Islet of Langerhans (tissue), 1 donor: ENCODE data around the gene RABEP2.
A peak's percentile ranks its signal among the peaks of the same experiment; 100 is the strongest.
"Not testable (repeated sequence)": the region's sequence is repeated elsewhere in the genome, so short reads cannot be mapped to it uniquely, and the experiment has no call there.

Experiments
- FAIRE-seq: peaks from one replicate; lab custom pipeline; 2011; peaks lifted over from hg19 to GRCh38; lab: Jason Lieb, UNC

Gene RABEP2

GRCh38 chr16:28924762-28925385, at the start of gene RABEP2:
Gene RABEP2, minus strand, starts transcription at chr16:28925238. Its CDS starts 75 bp downstream, at chr16:28925163.
- FAIRE-seq = no peak

DNA sequence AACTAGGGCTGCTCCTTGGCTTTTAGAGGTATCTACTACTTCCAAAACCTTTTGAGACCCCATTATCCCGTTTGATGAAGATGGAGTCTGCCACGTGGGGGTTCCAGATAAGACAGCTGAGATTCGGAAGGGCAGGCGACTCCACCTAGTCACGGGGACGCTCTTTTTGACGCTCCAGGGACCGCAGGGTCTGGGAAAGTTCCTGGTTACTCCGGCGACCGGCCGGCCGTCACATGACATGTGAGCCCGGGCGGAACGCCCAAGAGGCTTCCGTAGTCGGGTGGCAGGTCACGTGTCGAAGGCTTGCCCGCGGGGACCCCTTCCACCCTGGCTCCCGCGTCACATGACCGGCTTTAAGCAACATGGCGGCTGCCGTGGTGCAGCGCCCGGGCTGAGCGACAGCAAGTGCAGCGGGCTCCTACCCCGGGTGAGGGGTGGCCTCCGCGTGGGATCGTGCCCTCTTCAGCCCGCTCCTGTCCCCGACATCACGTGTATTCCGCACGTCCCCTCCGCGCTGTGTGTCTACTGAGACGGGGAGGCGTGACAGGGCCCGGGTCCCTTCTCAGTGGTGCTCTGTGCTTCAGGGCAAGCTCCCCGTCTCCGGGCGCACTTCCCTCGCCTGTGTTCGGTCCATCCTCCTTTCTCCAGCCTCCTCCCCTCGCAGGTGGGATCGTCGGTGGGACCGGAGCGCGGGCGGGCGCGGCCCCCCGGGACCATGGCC, 49.6 kb upstream of the RABEP2 start, which contains the start of gene SPNS1:
Gene SPNS1, plus strand, starts transcription at position 342 of the 721 bp plus-strand sequence. Its CDS starts 374 bp downstream, at position 716.
- FAIRE-seq = peak; percentile 9

DNA sequence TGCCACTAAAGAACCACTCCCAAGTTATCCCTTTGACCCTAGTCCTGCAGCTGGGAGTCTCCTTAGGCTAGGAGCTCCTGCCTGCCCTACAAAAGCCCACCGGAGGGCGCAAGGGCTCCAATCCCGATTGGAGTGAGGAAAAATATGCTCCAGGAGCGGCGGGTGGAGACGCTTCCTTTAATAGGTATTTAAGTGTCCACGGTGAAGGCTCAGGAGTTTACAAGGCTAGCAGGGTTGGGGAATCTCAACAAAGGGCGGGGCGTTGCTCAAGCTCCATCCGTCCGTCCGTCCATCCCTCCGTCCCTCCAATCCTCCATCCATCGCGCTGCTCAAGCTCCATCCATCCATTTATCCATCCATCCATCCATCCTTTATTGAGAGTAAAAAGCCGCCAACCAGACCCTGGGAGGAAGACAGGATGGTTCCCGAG, 49.0 kb upstream of the RABEP2 start:
- FAIRE-seq = no peak

GRCh38 chr16:28969696-28970095, 44.7 kb upstream of the RABEP2 start:
- FAIRE-seq = not testable (repeated sequence)

DNA sequence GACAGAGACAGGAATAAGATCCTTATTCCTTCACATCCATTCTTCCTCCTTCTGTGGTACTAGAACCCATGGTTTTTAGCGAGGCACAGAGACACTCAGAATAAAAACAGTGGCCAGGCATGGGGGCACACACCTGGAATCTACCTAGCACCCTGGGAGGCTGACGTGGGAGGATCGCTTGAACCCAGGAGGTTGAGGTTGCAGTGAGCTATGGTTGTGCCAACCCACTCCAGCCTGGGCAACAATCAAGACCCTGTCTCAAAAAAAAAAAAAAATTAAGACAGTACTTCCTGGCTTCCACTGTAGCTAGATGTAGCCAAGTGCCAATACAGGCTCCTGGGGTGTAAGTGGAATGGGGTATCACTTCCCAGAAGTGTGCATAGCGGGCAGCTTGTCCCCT, 42.1 kb upstream of the RABEP2 start:
- no peak for FAIRE-seq

GRCh38 chr16:28964496-28964895, 39.5 kb upstream of the RABEP2 start:
- FAIRE-seq = no peak

- no peak for FAIRE-seq
Observed at GRCh38 chr16:28964072-28964471, 39.0 kb upstream of the RABEP2 start.

DNA sequence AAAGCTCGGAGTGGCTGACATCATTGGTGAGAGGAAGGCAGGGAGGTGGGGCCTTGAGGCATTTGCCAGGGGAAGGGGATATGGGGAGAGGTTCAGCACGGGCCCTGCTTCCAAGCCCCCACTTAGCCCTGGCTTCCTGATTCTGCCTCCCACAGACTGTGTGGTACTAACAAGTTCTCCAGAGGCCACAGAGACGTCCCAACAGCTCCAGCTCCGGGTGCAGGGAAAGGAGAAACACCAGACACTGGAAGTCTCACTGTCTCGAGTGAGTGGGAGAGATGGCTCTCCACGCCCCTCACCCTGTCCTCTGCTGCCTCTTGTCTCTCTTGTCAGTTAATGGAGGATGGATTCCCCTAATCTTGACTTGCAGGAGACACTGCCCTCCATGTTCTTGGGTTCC, 33.8 kb upstream of the RABEP2 start:
- FAIRE-seq = no peak

DNA sequence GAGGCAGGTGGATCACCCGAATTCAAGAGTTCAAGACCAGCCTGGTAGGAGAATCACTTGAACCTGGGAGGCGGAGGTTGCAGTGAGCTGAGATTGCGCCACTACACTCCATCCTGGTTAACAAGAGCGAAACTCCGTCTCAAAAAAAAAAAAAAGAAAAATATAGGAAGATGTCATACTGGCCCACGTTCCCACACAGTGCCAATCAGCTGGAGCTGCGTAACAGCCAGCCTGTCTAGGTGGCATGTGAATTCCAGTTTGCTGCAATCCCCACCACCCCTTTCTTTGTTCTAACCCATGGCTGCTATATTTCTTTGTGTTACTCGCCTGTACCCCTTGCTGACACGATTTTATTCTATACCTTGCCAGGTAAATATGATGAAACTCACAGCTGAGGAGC, 33.2 kb upstream of the RABEP2 start:
- no peak for FAIRE-seq

DNA sequence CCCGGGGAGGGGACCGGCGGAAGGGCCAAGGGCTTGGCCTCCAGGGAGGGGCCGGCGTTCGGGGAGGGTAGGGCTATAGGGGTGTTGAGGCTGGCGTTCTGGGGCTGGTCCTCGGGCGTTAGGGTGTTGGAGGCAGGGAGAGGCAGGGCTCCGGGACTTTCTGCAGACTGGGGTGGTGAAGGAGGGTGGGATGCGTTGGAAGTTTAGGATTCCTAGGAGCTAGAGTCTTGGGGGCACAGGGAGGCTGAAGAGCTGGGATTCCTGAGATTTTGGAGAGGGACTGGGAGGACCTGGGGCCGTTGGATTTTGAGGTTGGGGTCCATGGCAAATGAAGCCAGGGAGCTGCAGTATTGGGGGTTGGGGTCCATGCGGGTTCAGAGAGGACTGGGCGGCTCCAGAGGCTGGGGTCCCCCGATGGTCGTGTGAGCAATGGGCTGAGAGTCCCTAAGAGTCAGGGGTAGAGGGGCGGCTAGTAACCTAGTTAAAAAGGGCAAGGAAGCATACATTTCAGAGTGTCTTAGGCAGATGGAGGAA, 26.4 kb upstream of the RABEP2 start:
- no peak for FAIRE-seq

- peak; percentile 36 for FAIRE-seq
Observed at GRCh38 chr16:28950648-28951409, 25.8 kb upstream of the RABEP2 start, which contains the start of gene NFATC2IP. Gene NFATC2IP, plus strand, starts transcription at chr16:28950937. Its CDS starts 75 bp downstream, at chr16:28951012.

DNA sequence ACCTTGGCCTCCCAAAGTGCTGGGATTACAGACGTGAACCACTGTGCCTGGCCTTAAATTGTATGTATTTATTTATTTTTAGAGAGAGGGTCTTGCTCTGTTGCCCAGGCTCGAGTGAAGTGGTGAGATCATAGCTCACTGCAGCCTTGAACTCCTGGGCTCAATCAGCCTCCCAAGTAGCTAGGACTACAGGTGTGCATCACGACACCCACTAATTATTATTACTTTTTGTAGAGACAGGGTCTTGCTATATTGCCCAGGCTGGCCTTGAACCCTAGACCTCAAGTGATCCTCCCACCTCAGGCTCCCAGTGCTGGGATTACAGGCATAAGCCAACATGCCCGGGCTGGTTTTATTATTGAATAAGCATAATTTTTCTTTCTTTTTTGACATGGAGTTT, 21.6 kb upstream of the RABEP2 start:
- no peak for FAIRE-seq

GRCh38 chr16:28943281-28943680, 18.2 kb upstream of the RABEP2 start:
- FAIRE-seq = no peak

DNA sequence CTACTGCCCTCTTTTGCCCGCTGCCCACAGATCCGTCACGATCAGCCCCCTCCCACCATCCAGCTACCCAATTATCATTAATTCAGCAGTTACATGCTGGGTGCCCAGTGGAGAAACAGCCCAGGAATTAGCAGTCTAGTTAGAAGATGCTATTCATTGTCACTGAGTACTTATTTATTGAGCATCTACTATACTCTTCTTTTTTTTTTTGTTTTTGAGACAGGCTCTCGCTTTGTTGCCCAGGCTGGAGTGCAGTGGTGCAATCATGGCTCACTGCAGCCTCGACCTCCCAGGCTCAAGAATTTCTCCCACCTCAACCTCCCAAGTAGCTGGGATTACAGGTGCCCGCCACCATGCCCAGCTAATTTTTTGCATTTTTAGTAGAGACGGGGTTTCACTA, 14.8 kb upstream of the RABEP2 start:
- FAIRE-seq = not testable (repeated sequence)

- no peak for FAIRE-seq
Observed at GRCh38 chr16:28938721-28939120, 13.7 kb upstream of the RABEP2 start.

DNA sequence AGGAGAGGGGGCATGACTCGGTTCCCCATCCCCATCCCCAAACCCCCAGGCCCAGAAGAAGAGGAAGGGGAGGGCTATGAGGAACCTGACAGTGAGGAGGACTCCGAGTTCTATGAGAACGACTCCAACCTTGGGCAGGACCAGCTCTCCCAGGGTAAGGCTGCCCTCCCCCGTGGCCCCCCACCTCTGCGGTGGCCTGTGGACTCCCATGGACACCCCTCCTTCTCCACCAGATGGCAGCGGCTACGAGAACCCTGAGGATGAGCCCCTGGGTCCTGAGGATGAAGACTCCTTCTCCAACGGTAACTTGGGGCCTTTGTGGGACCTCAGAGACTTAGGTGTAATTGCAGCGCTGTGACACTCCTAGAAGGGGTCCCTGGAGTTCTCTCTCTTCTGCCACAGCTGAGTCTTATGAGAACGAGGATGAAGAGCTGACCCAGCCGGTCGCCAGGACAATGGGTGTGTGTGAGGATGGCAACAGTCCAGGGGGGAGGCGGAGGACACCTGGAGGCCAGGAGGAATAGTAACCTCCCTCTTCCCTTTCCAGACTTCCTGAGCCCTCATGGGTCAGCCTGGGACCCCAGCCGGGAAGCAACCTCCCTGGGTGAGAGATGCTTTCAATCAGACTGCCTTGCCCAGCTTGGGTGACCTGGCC, 12.3 kb upstream of the RABEP2 start:
- no peak for FAIRE-seq

- no peak for FAIRE-seq
Observed at GRCh38 chr16:28936784-28937155, 11.7 kb upstream of the RABEP2 start.

DNA sequence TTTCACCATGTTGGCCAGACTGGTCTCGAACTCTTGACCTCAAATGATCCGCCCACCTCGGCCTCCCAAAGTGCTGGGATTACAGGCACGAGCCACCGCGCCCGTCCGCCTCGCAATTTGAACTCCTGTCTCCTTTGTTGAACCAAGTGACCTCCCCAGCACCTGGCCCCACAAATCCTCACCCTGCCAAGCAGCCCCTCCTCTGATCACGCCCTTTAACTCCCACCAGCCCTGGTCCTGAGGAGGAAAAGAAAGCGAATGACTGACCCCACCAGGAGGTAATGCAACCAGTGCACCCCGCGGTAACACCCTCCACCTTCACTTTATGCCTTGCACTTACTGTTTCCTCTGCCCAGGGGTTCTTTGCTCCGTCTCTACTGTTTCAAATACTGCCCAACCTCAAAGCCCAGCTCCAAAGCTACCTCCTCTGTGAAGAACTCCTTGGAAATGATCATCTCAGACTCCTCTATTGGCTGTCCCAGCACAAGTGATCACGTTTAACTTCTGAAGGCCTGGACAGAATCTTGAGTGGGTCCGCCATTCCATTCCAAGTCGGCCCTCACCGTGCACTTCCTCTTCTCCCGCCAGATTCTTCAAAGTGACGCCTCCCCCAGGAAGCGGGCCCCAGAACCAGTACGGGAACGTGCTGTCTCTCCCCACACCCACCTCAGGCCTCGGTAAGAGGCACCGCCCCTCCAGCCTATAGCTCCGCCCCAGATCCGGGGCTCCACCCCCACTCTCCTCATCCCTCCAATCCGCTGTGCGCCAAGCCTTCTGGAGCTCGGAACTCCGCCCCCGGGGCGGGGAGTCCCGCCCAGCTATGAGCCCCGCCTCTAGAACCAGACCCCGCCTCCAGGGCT, 11.1 kb upstream of the RABEP2 start:
- no peak for FAIRE-seq

DNA sequence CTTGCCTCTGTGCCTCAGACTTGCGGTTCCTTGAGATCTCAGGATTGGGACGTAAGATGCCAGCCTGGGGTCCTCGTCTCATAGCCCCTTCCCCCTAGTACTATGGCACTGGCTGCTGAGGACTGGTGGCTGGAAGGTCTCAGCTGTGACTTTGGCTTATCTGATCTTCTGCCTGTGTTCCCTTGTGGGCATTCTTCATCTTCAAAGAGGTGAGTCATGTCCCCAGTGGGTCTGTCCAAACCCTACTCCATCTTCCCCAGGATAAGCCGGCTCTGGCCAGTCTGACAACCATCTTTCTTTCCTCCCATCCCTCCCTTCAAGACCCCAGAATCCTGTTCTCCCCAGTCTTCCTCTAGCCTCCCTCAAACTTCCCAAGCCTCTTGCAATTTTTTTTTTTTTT, 10.3 kb upstream of the RABEP2 start:
- FAIRE-seq = no peak

DNA sequence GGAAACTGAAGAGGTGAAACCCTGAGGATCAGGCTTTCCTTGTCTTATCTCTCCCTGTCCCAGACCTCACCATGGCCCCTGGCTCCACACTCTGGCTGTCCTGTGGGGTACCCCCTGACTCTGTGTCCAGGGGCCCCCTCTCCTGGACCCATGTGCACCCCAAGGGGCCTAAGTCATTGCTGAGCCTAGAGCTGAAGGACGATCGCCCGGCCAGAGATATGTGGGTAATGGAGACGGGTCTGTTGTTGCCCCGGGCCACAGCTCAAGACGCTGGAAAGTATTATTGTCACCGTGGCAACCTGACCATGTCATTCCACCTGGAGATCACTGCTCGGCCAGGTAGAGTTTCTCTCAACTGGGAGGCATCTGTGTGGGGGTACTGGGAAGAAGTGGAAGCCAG, 8.1 kb upstream of the RABEP2 start:
- FAIRE-seq = no peak
